ENCODE measurements around the gene GYPA. TPM values are rescaled to one million over a fixed set of nuclear protein-coding genes. Genes with fewer than 3 reads are reported as not detected.
"Not testable (repeated sequence)": the region's sequence is repeated elsewhere in the genome, so short reads cannot be mapped to it uniquely, and the experiment has no call there.

GYPA gene
- total and polyA plus RNA-seq, 2 experiments from 2014 or later, result not detected

DNA sequence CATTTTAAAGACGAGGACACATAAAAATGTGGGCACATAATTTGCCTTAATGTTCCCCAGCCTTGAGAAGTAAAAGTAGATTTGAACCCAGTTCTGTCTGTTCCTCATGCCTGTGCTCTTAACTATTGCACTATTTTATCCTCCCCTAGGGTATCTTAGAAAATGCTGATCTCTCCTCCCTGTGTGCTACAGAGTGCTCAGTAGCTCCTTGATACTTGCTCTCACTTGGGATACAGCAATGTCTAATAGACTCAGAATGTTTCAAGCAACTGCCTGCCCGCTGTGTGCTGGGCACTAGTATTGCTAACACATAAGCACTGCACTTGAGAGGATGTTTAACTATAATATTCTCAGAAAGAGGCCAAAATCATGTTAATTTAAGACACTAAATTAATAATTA is 971 bp downstream of the GYPA start:
- H3K36me3 ChIP-seq (replicated peaks; ENCODE audit: insufficient read depth, low read depth); H4K20me1 ChIP-seq (ENCODE audit: insufficient read depth, poor library complexity, severe bottlenecking); H3K27me3 ChIP-seq; H3K4me3 ChIP-seq; DNase-seq (ENCODE audit: low spot score); H3K4me2 ChIP-seq; H2AFZ ChIP-seq; H3K79me2 ChIP-seq; H3K9me3 ChIP-seq (ENCODE audit: low read depth); H3K9me2 ChIP-seq (replicated peaks; ENCODE audit: insufficient read depth); H3K27ac ChIP-seq; H3K4me1 ChIP-seq (ENCODE audit: insufficient read depth): not testable (repeated sequence)
- WGBS (ENCODE audit: low lambda C conversion rate, missing lambda C conversion rate), result 88% methylated on average over 2 of the region's 2 CpGs

DNA sequence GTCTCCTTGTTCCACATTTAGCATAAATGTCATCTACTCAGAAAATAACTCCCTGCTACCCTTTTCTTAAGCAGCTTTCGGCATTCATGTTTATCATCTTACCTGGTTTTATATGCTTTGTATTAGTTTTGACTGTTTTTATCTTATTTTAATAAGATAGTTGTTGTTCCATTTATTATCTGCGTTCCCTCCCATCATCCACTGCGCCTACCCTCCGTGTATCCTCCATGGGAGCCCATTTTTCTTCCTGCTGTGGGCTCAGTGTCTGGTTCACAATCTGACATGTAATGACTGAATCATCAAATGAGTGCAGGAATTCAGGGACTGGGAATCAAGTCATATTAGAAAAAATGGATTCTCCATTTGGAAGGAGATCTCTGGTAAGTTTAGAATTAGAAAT is 2.3 kb downstream of the GYPA start:
- not testable (repeated sequence) for H3K36me3 ChIP-seq (replicated peaks; ENCODE audit: insufficient read depth, low read depth); H4K20me1 ChIP-seq (ENCODE audit: insufficient read depth, poor library complexity, severe bottlenecking); H2AFZ ChIP-seq; H3K27ac ChIP-seq; H3K27me3 ChIP-seq; H3K79me2 ChIP-seq; H3K4me1 ChIP-seq (ENCODE audit: insufficient read depth); H3K4me3 ChIP-seq; H3K9me2 ChIP-seq (replicated peaks; ENCODE audit: insufficient read depth); H3K9me3 ChIP-seq (ENCODE audit: low read depth); DNase-seq (ENCODE audit: low spot score); H3K4me2 ChIP-seq
- 91% methylated on average over 4 of the region's 4 CpGs for WGBS (ENCODE audit: low lambda C conversion rate, missing lambda C conversion rate)

GRCh38 chr4:144137137-144137931 is 3.2 kb downstream of the GYPA start:
- not testable (repeated sequence) for H3K36me3 ChIP-seq (replicated peaks; ENCODE audit: insufficient read depth, low read depth); H3K4me3 ChIP-seq; H2AFZ ChIP-seq; H3K4me1 ChIP-seq (ENCODE audit: insufficient read depth); DNase-seq (ENCODE audit: low spot score); H3K9me3 ChIP-seq (ENCODE audit: low read depth); H4K20me1 ChIP-seq (ENCODE audit: insufficient read depth, poor library complexity, severe bottlenecking); H3K27me3 ChIP-seq; H3K9me2 ChIP-seq (replicated peaks; ENCODE audit: insufficient read depth); H3K4me2 ChIP-seq; H3K79me2 ChIP-seq; H3K27ac ChIP-seq
- WGBS (ENCODE audit: low lambda C conversion rate, missing lambda C conversion rate), result 88% methylated on average over 8 of the region's 8 CpGs

GRCh38 chr4:144136189-144136588 is 4.3 kb downstream of the GYPA start:
- H3K4me1 ChIP-seq (ENCODE audit: insufficient read depth); H3K9me3 ChIP-seq (ENCODE audit: low read depth); H3K4me2 ChIP-seq; H3K4me3 ChIP-seq; H3K79me2 ChIP-seq; H3K27ac ChIP-seq; DNase-seq (ENCODE audit: low spot score); H3K27me3 ChIP-seq; H4K20me1 ChIP-seq (ENCODE audit: insufficient read depth, poor library complexity, severe bottlenecking); H2AFZ ChIP-seq; H3K36me3 ChIP-seq (replicated peaks; ENCODE audit: insufficient read depth, low read depth); H3K9me2 ChIP-seq (replicated peaks; ENCODE audit: insufficient read depth): not testable (repeated sequence)
- WGBS (ENCODE audit: low lambda C conversion rate, missing lambda C conversion rate), result 92% methylated on average over 4 of the region's 4 CpGs

DNA sequence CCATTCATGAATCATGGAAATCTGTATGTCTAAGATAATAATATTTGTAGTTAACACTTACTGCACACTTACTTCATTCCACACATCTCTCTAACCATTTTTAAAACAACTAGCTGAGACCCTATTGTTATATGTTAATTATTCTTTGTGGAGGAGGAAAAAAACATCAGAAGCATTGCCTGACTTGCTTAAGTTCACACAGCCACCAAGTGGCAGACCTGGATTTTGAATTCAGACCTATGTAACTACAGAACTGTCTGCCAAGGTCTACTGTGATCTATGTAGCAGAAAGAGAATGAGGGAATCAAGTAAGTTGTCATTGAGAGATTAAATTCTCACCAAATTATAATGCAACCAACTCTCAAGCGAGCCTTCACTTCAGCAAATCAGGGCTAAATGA is 10.4 kb downstream of the GYPA start:
- H3K4me2 ChIP-seq; H3K36me3 ChIP-seq (replicated peaks; ENCODE audit: insufficient read depth, low read depth); H3K79me2 ChIP-seq; H2AFZ ChIP-seq; H3K4me1 ChIP-seq (ENCODE audit: insufficient read depth); H3K9me2 ChIP-seq (replicated peaks; ENCODE audit: insufficient read depth); H3K27ac ChIP-seq; DNase-seq (ENCODE audit: low spot score); H3K27me3 ChIP-seq; H4K20me1 ChIP-seq (ENCODE audit: insufficient read depth, poor library complexity, severe bottlenecking); H3K4me3 ChIP-seq; H3K9me3 ChIP-seq (ENCODE audit: low read depth): not testable (repeated sequence)
- WGBS (ENCODE audit: low lambda C conversion rate, missing lambda C conversion rate), result 93% methylated on average over 1 of the region's 1 CpG

DNA sequence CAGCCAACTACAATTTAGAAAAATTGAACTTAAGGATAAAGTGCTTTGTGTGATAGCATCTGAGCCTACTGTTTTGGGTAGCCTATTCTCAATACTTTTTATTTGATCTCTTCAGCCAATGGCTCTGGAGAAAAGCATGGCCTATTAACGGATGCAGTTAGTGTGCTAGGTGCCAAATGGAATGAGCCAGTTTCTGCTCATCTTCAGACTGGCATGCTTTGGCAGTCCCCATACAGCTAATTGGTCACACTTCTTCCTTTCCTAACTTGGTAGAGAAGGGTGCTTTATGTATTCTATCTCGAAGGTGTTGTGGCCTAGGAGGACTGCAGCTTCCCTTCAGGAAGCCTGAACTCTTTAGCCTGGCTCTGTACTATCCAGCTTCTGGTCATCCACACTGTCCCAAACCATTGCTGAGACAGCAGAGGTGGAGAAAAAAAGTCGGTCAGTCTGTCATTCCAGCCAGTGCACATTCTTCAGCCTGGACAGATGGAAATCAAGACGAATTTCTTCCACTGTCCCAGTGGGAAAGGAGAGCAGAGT is 11.1 kb downstream of the GYPA start:
- H2AFZ ChIP-seq; H3K27me3 ChIP-seq; H3K36me3 ChIP-seq (replicated peaks; ENCODE audit: insufficient read depth, low read depth); H3K79me2 ChIP-seq; H3K4me3 ChIP-seq; H3K4me2 ChIP-seq; DNase-seq (ENCODE audit: low spot score); H3K9me3 ChIP-seq (ENCODE audit: low read depth); H3K27ac ChIP-seq; H4K20me1 ChIP-seq (ENCODE audit: insufficient read depth, poor library complexity, severe bottlenecking); H3K9me2 ChIP-seq (replicated peaks; ENCODE audit: insufficient read depth); H3K4me1 ChIP-seq (ENCODE audit: insufficient read depth): not testable (repeated sequence)
- 95% methylated on average over 4 of the region's 4 CpGs for WGBS (ENCODE audit: low lambda C conversion rate, missing lambda C conversion rate)

- not testable (repeated sequence) for H3K4me3 ChIP-seq; H3K36me3 ChIP-seq (replicated peaks; ENCODE audit: insufficient read depth, low read depth); H3K27ac ChIP-seq; H3K27me3 ChIP-seq; H4K20me1 ChIP-seq (ENCODE audit: insufficient read depth, poor library complexity, severe bottlenecking); H3K9me2 ChIP-seq (replicated peaks; ENCODE audit: insufficient read depth); H3K79me2 ChIP-seq; DNase-seq (ENCODE audit: low spot score); H3K9me3 ChIP-seq (ENCODE audit: low read depth); H2AFZ ChIP-seq; H3K4me2 ChIP-seq; H3K4me1 ChIP-seq (ENCODE audit: insufficient read depth)
- WGBS (ENCODE audit: low lambda C conversion rate, missing lambda C conversion rate), result 69% methylated on average over 3 of the region's 5 CpGs
Observed at GRCh38 chr4:144128709-144129320, 11.7 kb downstream of the GYPA start.

- not testable (repeated sequence) for H3K9me2 ChIP-seq (replicated peaks; ENCODE audit: insufficient read depth); H3K4me1 ChIP-seq (ENCODE audit: insufficient read depth); H2AFZ ChIP-seq; H3K4me2 ChIP-seq; H3K27ac ChIP-seq; H3K9me3 ChIP-seq (ENCODE audit: low read depth); H3K27me3 ChIP-seq; H3K79me2 ChIP-seq; DNase-seq (ENCODE audit: low spot score); H3K4me3 ChIP-seq; H4K20me1 ChIP-seq (ENCODE audit: insufficient read depth, poor library complexity, severe bottlenecking); H3K36me3 ChIP-seq (replicated peaks; ENCODE audit: insufficient read depth, low read depth)
- 59% methylated on average over 1 of the region's 2 CpGs for WGBS (ENCODE audit: low lambda C conversion rate, missing lambda C conversion rate)
Observed at GRCh38 chr4:144125109-144125508, 15.4 kb downstream of the GYPA start.
